HepG2 (cell line): Measurements from ENCODE around the gene RPS6KA3. TPM values are rescaled to one million over a fixed set of nuclear protein-coding genes. Genes with fewer than 3 reads are reported as not detected.

ENCODE experiments used
- AHR ChIP-seq: IDR thresholded peaks from 2 replicates; pipeline ENCODE4 v1.6.1; 2018; ENCODE audit warnings: missing genetic modification reagents, missing compliant biosample characterization
- ARID4A ChIP-seq: sonication (generic); formaldehyde crosslinking; IDR thresholded peaks from 2 replicates; pipeline ENCODE4 v1.5.0; 2020; ENCODE audit warnings: mild to moderate bottlenecking, missing genetic modification reagents, borderline replicate concordance
- ATF1 ChIP-seq: IDR thresholded peaks from 2 replicates; pipeline ENCODE4 v1.6.1; 2016; ENCODE audit warnings: mild to moderate bottlenecking, control low read depth
- CREM ChIP-seq, 2 experiments: sonication (generic) in 1 of 2; formaldehyde crosslinking in 1 of 2; IDR thresholded peaks; 2 replicates each; pipeline versions ENCODE4 v1.4.0 to v1.6.1; 2016 to 2020; ENCODE audit warnings: antibody characterized with exemption in 1 of 2, mild to moderate bottlenecking in 1 of 2, missing genetic modification reagents in 1 of 2
- ELF3 ChIP-seq: IDR thresholded peaks from 2 replicates; pipeline ENCODE4 v1.6.1; 2016; ENCODE audit warnings: missing genetic modification reagents, missing compliant biosample characterization
- FOSL2 ChIP-seq: sonication (generic); formaldehyde crosslinking; IDR thresholded peaks from 2 replicates; pipeline ENCODE4 v1.4.0; 2020; ENCODE audit warnings: missing genetic modification reagents
- FOXK2 ChIP-seq: fragments of 450-650 bp; IDR thresholded peaks from 2 replicates; pipeline ENCODE4 v1.6.1; 2016
- HDAC1 ChIP-seq: sonication (generic); formaldehyde crosslinking; IDR thresholded peaks from 2 replicates; pipeline ENCODE4 v1.5.1; 2020; ENCODE audit warnings: mild to moderate bottlenecking, missing genetic modification reagents
- HNF4A ChIP-seq: sonication (generic); formaldehyde crosslinking; IDR thresholded peaks from 2 replicates; pipeline ENCODE4 v1.4.0; 2020; ENCODE audit warnings: missing genetic modification reagents
- HNRNPH1 ChIP-seq: fragments of 200-400 bp; formaldehyde crosslinking; optimal IDR thresholded peaks from 2 replicates; pipeline ENCODE3; 2017; ENCODE audit warnings: mild to moderate bottlenecking, low read depth, low read length
- HOXA5 ChIP-seq: sonication (generic); formaldehyde crosslinking; IDR thresholded peaks from 2 replicates; pipeline ENCODE4 v1.4.0; 2020; ENCODE audit warnings: missing genetic modification reagents
- MAFF ChIP-seq: IDR thresholded peaks from 2 replicates; pipeline ENCODE4 v1.6.1; 2011; ENCODE audit warnings: low read depth, low read length, improper control_type of control experiment
- PHF21A ChIP-seq: sonication (generic); formaldehyde crosslinking; IDR thresholded peaks from 2 replicates; pipeline ENCODE4 v1.5.0; 2020; ENCODE audit warnings: mild to moderate bottlenecking, missing genetic modification reagents
- PREB ChIP-seq: sonication (generic); formaldehyde crosslinking; IDR thresholded peaks from 2 replicates; pipeline ENCODE4 v1.4.0; 2020; ENCODE audit warnings: missing genetic modification reagents
- RAD21 ChIP-seq: fragments of 450-650 bp; formaldehyde crosslinking; IDR thresholded peaks from 2 replicates; pipeline ENCODE4 v1.5.0; 2020; ENCODE audit warnings: mild to moderate bottlenecking
- REPIN1 ChIP-seq: sonication (generic); formaldehyde crosslinking; IDR thresholded peaks from 2 replicates; pipeline ENCODE4 v1.8.0; 2022; ENCODE audit warnings: missing genetic modification reagents, low read depth, mild to moderate bottlenecking, borderline replicate concordance
- TBX2 ChIP-seq: sonication (generic); formaldehyde crosslinking; IDR thresholded peaks from 2 replicates; pipeline ENCODE4 v1.5.0; 2020; ENCODE audit warnings: missing genetic modification reagents, mild to moderate bottlenecking, borderline replicate concordance
- THAP8 ChIP-seq: sonication (generic); formaldehyde crosslinking; IDR thresholded peaks from 2 replicates; pipeline ENCODE4 v1.5.1; 2020; ENCODE audit warnings: missing genetic modification reagents, mild to moderate bottlenecking, borderline replicate concordance
- THAP9 ChIP-seq: sonication (generic); formaldehyde crosslinking; IDR thresholded peaks from 2 replicates; pipeline ENCODE4; 2020; ENCODE audit warnings: missing genetic modification reagents, mild to moderate bottlenecking, borderline replicate concordance
- ZMAT5 ChIP-seq: sonication (generic); formaldehyde crosslinking; IDR thresholded peaks from 2 replicates; pipeline ENCODE4 v1.5.0; 2020; ENCODE audit warnings: mild to moderate bottlenecking, low read depth, missing genetic modification reagents, borderline replicate concordance
- ZNF326 ChIP-seq: sonication (generic); formaldehyde crosslinking; IDR thresholded peaks from 2 replicates; pipeline ENCODE4 v1.4.0; 2020; ENCODE audit warnings: missing genetic modification reagents, borderline replicate concordance
- ZNF337 ChIP-seq: sonication (generic); formaldehyde crosslinking; IDR thresholded peaks from 2 replicates; pipeline ENCODE4 v1.5.1; 2020; ENCODE audit warnings: missing genetic modification reagents, low read depth, mild to moderate bottlenecking, borderline replicate concordance
- polyA plus RNA-seq, 8 experiments: library from polyadenylated mRNA; depleted of rRNA in 3 of 8; stranded (reverse) in 7 of 8; unstranded in 1 of 8; fragments of >200 nt; fragmentation: Illumina TruSeq in 4 of 8; extraction: Trizol in 4 of 8; gene quantifications; 2 replicates each; pipeline versions ENCODE4 v1.2.1 to v1.2.3, GENCODE V29; 2011 to 2016; ENCODE audit warnings: low read depth in 4 of 8, missing spikeins in 1 of 8, mixed read lengths in 1 of 8; ENCODE audit not compliant: insufficient read depth in 1 of 8
- total RNA-seq, 5 experiments: library from RNA; depleted of rRNA; stranded (reverse); fragments of >200 nt; fragmentation: Illumina TruSeq; extraction: Trizol; gene quantifications; 2 replicates each; pipeline ENCODE4 v1.2.3, GENCODE V29; 2016; ENCODE audit warnings: low read depth in 1 of 5

RPS6KA3 gene
- total and polyA plus RNA-seq, 2 of the 13 experiments (the other 11 are each of a cell fraction or from before 2014, with no cell fraction given), result 314 to 357 TPM

GRCh38 chrX:20271186-20271585 is 4.5 kb upstream of the RPS6KA3 start (continued):
- TF ChIP-seq AHR, result no peak
- no peak for TF ChIP-seq RAD21 (CRISPR knock-in tag)
- no peak for TF ChIP-seq MAFF
- TF ChIP-seq HNF4A (CRISPR knock-in tag), result peak; percentile 68; the same call in 1 of the 2 replicates
- peak; percentile 41; the same call in 1 of the 2 replicates for TF ChIP-seq HDAC1 (CRISPR knock-in tag)
- no peak for TF ChIP-seq ZMAT5 (CRISPR knock-in tag)
- TF ChIP-seq ZNF337 (CRISPR knock-in tag), result no peak
- TF ChIP-seq THAP8 (CRISPR knock-in tag), result no peak
- 0 out of 2 replicates have a peak, but pooled peaks have one; percentile 25 for TF ChIP-seq ATF1
- 0 out of 2 replicates have a peak, but pooled peaks have one; percentile 27 for TF ChIP-seq TBX2 (CRISPR knock-in tag)
- no peak for TF ChIP-seq FOXK2
- TF ChIP-seq PREB (CRISPR knock-in tag), result no peak
- 0 out of 2 replicates have a peak, but pooled peaks have one; percentile 31 for TF ChIP-seq PHF21A (CRISPR knock-in tag)
- peak; percentile 40; the same call in 1 of the 2 replicates for TF ChIP-seq ELF3 (CRISPR knock-in tag)
- no peak for TF ChIP-seq ZNF326 (CRISPR knock-in tag)
- TF ChIP-seq HOXA5, result no peak
- no peak for TF ChIP-seq ARID4A
- peak; percentile 87 for TF ChIP-seq CREM (IDR thresholded peaks at IDR 0.05)
- no peak for TF ChIP-seq CREM (CRISPR knock-in tag; IDR thresholded peaks at IDR 0.05)
- peak; percentile 24; the same call in 1 of the 2 replicates for TF ChIP-seq FOSL2
- TF ChIP-seq HNRNPH1, result no peak
- 0 out of 2 replicates have a peak, but pooled peaks have one; percentile 53 for TF ChIP-seq REPIN1 (CRISPR knock-in tag)
- no peak for TF ChIP-seq THAP9 (CRISPR knock-in tag)
